HG02678 (cell line): ENCODE results near the gene SYNGAP1.
"Not testable (repeated sequence)": the region's sequence is repeated elsewhere in the genome, so short reads cannot be mapped to it uniquely, and the experiment has no call there.

ENCODE experiments used
- ATAC-seq: cut with Tn5 transposase; IDR thresholded peaks from one replicate; pipeline ENCODE4 v1.9.1; 2021; ENCODE audit warnings: mild to moderate bottlenecking, moderate library complexity; ENCODE audit not compliant: unreplicated experiment

Gene SYNGAP1

GRCh38 chr6:33419580-33420490 is at the start of gene SYNGAP1:
SYNGAP1 (plus strand) TSS chr6:33420065; CDS start chr6:33420265, 200 bp downstream.
- ATAC-seq = no peak

GRCh38 chr6:33371901-33372300 is 48.0 kb upstream of the SYNGAP1 start:
- ATAC-seq = not testable (repeated sequence)

GRCh38 chr6:33372526-33373123 is 47.2 kb upstream of the SYNGAP1 start:
- no peak for ATAC-seq

- ATAC-seq = no peak
Measured at GRCh38 chr6:33373960-33374910, 45.6 kb upstream of the SYNGAP1 start.

GRCh38 chr6:33375143-33375671 is 44.7 kb upstream of the SYNGAP1 start:
- no peak for ATAC-seq

- ATAC-seq = no peak
Measured at GRCh38 chr6:33377171-33377570, 42.7 kb upstream of the SYNGAP1 start.

DNA sequence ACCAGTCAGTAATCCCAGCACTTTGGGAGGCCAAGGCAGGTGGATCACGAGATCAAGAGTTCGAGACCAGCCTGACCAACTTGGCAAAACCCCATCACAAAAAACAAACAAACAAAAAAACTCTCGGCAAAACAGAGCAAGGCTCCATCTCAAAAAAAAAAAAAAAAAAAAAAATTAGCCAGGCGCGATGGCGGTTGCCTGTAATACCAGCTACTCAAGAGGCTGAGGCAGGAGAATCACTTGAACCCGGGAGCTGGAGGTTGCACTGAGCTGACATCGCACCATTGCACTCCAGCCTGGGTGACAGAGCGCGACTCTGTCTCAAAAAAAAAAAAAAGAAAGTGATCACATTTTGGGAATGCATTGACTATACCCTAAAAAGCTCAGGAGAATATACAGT is 40.7 kb upstream of the SYNGAP1 start:
- not testable (repeated sequence) for ATAC-seq

DNA sequence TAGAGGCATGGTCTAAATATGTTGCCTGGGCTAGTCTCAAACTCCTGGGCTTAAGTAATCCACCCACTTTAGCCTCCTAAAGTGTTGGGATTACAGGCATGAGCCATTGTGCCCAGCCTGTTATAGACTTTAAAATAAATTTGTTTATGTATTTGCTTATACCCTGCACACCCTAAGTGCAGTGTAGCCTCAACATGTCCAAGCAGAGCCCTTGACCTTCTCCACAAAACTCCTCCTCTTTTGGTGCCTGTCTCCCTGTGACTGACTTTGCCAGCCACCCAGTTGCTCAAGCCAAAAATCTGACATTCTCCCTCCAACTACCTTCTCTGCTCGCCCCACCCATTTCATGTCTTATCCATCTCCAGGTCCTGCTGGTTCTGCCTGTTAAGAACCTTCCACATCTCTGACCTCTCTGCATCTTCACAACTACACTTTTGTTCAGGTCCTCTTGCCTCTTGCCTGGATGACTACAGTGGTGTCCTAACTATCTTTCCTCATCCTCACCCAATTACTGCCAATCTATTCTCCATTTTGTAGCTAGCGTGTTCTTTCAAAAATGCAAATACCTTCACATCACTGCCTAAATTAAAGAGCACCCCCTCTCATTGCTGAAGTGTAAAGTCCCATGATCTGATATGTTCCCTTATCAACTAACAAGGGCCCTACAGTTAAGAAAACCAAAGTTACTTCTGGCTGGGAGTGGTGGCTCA is 39.4 kb upstream of the SYNGAP1 start:
- ATAC-seq = no peak

DNA sequence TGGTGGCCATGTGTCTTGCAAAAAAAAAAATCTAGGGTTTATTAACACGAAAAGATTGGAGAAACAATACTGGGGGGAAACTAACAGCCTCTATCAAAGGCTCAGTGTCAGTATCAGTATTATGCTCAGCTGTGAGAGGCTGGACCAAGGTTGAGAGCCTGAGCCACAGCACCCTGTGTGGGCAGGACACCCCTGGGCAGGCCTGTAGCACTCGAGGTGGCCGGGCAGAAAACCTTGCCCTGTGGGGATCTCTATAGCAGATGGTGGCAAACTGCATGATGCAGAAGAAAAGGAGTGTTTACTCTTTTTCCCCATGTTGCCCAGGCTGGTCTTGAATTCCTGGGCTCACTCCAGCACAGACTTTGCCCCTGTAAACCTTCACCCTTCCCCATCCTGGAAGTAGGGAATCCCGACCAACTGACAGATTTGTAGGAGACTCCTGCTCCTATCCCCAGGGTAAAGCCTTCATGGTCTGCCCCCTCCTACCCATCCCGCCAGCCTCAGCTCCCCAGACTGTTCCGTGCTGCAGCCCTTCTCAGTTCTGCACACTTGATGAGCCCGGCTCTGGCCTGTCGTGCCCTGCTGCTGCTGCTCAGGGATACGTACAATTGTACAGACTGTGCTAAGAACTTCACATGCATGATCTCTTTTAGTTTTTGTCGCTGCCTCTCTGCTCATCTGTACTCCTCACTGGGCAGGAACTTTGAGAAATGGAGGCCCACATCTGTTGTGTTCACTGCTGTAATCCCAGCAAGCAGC is 36.3 kb upstream of the SYNGAP1 start:
- ATAC-seq = no peak

GRCh38 chr6:33384581-33385020 is 35.3 kb upstream of the SYNGAP1 start:
- no peak for ATAC-seq

- no peak for ATAC-seq
Measured at GRCh38 chr6:33390173-33390572, 29.7 kb upstream of the SYNGAP1 start.

- peak; percentile 1 for ATAC-seq
Measured at GRCh38 chr6:33390767-33391277, 29.0 kb upstream of the SYNGAP1 start.

DNA sequence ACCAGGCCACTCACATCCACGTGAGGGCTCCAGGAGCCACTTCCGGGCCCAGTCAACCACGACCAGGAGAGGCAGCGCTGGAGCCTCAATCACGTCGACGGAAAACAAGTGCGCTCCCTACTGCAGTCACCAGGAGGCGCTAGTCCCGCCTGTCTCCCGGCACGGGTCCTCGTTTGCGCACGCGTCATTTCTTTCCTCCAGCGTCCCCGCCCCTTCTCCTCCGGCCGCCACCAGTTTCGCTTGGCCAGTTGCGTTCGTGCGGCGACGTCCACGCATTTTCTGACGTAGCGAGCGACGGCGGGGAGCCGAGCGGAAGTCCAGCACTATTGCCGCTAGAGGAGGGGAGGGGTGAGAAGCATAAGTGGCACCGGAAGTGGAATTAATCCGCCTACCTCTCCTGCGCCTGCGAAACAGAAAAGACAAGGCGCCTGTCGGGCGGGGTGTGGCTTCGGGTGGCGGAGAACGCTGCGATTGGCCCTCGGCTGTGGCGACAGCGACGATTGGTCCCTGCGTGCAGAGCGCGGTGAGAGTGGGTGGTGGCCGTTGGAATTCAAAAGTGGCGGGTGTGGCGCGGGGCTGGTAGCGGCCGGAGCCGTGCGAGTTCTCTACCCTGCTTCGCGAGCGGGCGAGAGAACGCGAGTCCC is 28.5 kb upstream of the SYNGAP1 start, which contains the start of gene KIFC1:
Gene KIFC1, plus strand, starts transcription at position 546 of the 644 bp plus-strand sequence. CDS start 163 bp downstream, outside the sequence.
- peak; percentile 85 for ATAC-seq

DNA sequence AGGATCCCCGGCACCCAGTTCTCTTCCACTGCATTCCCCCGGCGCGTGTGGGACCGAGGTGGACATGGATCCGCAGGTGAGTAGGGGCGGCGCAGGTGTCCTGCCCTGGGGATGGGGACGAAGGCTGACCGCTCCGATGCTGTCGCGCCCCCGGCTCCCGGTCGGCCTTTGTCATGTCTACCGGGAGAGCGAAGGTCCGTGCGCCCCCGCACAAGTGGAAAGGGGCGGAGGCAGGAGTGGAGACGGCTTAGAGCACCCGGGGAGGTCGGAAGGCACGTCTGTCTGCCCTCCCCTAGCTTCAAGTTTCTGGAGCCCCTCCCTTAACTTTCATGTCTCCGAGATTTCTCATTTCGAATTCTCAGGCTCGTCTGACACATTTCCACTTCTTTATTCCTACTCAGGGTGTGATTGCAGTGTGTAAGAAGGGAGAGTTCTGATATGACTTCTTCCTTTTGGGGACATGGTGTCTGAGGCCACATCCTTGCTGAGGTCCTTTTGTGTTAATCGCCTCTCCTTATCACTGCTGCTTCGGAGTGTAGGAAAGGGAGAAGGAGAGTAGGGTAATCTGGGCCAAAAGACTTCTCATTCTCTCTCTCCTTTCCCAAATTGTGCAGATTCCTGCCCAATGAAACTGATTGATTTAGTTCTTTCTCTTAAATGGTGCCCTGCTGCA is 27.8 kb upstream of the SYNGAP1 start:
- peak; percentile 8 for ATAC-seq

DNA sequence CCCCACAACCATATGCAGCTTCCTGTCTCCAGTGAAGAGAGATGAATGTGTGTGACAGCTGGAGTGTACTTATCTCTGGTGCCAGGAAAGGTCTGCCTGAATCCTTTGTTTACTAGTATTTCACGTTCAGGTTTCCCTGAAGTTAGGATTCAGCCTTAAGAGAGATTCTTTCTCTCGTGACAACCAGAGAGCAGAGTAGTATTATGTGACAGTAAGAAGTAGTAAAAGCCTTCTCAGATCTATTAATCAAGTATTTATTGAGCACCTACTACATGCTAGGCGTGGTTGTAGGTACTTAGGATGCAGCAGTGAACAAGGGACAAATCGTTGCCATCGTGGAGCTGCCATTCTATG is 27.3 kb upstream of the SYNGAP1 start:
- no peak for ATAC-seq

- ATAC-seq = no peak
Measured at GRCh38 chr6:33392979-33393378, 26.9 kb upstream of the SYNGAP1 start.

GRCh38 chr6:33397541-33397940 is 22.3 kb upstream of the SYNGAP1 start:
- no peak for ATAC-seq

- not testable (repeated sequence) for ATAC-seq
Measured at GRCh38 chr6:33398601-33399000, 21.3 kb upstream of the SYNGAP1 start.
